Activated naive CD4-positive, alpha-beta T cell treated with anti-CD3 and anti-CD28 coated beads, Interleukin-2, amount 10 ng/mL, durations not matched to agents 7 days and 5 days (primary cell): ENCODE results near the gene SETD5.

Experiments
- CTCF ChIA-PET: fragments of 350-600 bp; sonication (Branson Sonifier 250); formaldehyde crosslinking; loops from one replicate; lab custom pipeline; 2021; ENCODE audit warnings: antibody characterized with exemption; lab: Charles Lee
- DNase-seq: peaks from one replicate; pipeline ENCODE4 v3.0.0-alpha.2; 2020
- H3K27ac Mint-ChIP-seq: one replicate; pipeline ENCODE4 v1.8.0; 2021; ENCODE audit warnings: mild to moderate bottlenecking, moderate library complexity, mixed read lengths
- H3K27me3 Mint-ChIP-seq: one replicate; pipeline ENCODE4 v1.8.0; 2021; ENCODE audit warnings: mild to moderate bottlenecking, mixed read lengths
- H3K36me3 Mint-ChIP-seq: one replicate; pipeline ENCODE4 v1.8.0; 2021; ENCODE audit warnings: mixed read lengths
- H3K4me1 Mint-ChIP-seq: one replicate; pipeline ENCODE4 v1.8.0; 2021; ENCODE audit warnings: mixed read lengths
- H3K4me3 Mint-ChIP-seq: one replicate; pipeline ENCODE4 v1.8.0; 2021; ENCODE audit warnings: mild to moderate bottlenecking, moderate library complexity, mixed read lengths
- H3K9me3 Mint-ChIP-seq: one replicate; pipeline ENCODE4 v1.8.0; 2021; ENCODE audit warnings: mixed read lengths

Gene SETD5

DNA sequence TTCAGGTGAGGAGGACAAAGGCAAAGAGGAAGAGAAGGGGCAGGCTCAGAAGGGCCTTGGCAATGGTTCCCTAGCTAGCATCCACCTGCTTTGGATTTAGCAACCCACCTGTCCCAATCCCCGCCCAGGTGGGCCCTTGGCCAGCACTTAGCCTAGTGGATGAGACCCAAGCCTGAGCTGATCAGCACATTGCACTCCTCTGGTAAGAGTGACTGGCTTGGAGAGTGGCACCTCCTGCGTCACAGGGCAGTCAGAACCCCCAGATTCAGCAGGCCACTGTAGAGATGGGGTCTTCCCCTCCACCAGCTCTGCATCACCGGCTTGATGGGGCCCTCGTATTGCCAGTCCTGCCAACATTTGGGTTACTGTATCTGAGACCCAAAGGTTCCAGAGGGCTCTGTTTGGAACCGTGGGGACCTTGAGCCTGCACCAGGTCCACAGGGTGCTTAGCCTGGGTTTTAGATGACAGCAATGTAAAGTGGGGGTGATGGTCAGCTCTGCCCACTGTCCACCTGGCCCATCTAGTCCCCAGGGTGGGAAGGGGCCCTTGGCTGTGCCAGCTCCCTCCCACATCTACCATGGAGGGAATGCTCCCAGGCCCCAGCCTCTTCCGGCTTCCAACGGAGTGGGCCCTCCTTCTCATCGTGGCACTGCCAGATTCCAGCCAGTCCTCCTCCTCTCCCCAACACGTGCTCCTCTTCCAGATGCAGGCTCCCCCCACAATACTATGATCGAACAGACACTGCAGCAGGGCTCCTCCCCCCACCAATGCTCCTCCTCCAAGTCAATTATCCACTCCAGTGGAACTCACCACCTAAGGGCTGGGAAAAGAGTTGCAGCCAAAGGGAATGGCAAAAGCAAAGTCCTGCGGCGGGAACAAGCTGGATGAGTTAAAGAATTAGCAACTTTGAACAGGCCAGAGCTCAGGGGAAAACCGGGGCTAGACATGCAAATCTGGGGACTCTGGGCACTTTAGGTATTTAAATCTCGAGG lies 110.5 kb downstream of the SETD5 start:
- H3K4me3 Mint-ChIP-seq = no peak overlapping the region
- no peaks in the 10 kb centered on the region for H3K4me1 Mint-ChIP-seq
- no peaks in the 10 kb centered on the region for H3K9me3 Mint-ChIP-seq
- no peaks in the 10 kb centered on the region for H3K36me3 Mint-ChIP-seq
- CTCF ChIA-PET = interaction anchor here (1.1 to 1.6 kb wide), 4 partner anchors 23 to 520 kb away, joined by 3 to 5 read pairs (median 3); no protein-coding TSS in a partner anchor
- H3K27me3 Mint-ChIP-seq = peaks cover 44% of the 10 kb centered on the region
- no peak for DNase-seq
- H3K27ac Mint-ChIP-seq = no peak overlapping the region

DNA sequence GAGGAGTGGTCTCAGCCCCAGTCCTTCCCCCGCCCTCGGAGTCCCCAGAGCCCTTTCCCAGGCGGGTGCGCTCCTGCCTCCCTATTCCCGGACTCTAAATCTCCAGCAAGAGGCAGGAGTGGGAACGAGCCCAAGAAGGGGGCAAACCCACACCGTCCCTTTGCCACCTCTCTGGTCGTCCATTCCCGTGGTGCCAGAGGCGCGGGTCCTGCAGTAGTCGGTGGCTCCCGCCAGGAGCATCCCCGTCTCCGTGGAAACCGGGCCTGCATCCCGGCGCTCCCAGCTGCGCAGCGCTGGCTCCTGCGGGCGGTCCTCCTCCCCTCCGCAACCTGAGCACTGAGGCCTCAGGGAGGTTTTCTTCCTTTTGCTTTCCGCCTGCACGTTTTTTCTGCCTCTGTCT lies 111.4 kb downstream of the SETD5 start:
- H3K27me3 Mint-ChIP-seq = peaks cover 40% of the 10 kb centered on the region
- no peak overlapping the region for H3K27ac Mint-ChIP-seq
- no peaks in the 10 kb centered on the region for H3K36me3 Mint-ChIP-seq
- CTCF ChIA-PET = interaction anchor here (1.3 kb wide), 1 partner anchor 521 kb away, joined by 3 read pairs; no protein-coding TSS in a partner anchor
- H3K4me3 Mint-ChIP-seq = no peak overlapping the region
- no peaks in the 10 kb centered on the region for H3K4me1 Mint-ChIP-seq
- no peak for DNase-seq
- no peaks in the 10 kb centered on the region for H3K9me3 Mint-ChIP-seq

DNA sequence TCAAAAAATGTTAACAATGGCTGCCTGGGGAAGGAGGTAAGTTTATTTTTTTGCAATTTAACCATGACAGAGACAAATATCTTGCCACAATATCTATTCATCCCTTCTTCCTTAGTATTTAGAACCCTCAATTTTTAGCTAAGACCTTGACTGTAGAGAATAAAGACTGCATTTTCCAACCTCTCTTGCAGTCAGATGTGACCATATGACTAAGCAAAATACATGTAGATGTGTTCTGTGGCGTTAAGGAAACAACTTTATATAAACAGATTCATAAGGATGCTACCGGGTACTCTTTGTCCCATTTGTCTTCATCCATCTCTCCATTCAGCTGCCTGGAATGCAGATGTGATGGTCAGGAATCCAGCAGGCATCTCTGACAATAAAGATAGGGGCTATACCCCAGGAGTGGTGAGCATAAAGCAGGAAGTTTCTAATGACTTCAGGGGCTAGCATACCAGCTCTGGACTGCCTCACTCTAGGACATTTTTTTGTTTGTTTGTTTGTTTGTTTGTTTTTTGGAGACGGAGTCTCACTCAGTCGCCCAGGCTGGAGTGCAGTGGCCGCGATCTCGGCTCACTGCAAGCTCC lies 115.1 kb downstream of the SETD5 start:
- H3K4me3 Mint-ChIP-seq = no peak overlapping the region
- no peak for DNase-seq
- no peaks in the 10 kb centered on the region for H3K9me3 Mint-ChIP-seq
- H3K27me3 Mint-ChIP-seq = peaks cover 42% of the 10 kb centered on the region
- no peaks in the 10 kb centered on the region for H3K36me3 Mint-ChIP-seq
- CTCF ChIA-PET = interaction anchor here (1.4 kb wide), 1 partner anchor 12 kb away, joined by 3 read pairs; no protein-coding TSS in a partner anchor
- H3K27ac Mint-ChIP-seq = no peak overlapping the region
- no peaks in the 10 kb centered on the region for H3K4me1 Mint-ChIP-seq

DNA sequence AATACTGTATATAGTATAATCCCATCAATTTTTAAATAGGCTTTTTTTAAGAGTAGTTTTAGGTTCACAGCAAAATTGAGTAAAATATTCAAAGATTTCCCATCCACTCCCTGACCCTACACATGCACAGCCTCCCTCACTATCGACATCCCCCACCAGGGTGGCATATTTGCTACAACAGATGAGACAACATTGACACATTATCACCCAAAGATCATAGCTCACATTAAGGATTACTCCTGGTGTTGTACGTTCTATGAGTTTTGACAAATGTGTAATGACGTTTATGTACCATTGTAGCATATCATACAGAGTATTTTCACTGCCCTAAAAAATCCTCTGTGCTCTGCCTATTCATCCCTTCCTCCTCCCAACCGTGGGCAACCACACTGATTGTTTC lies 116.9 kb downstream of the SETD5 start:
- Mint-ChIP-seq H3K4me1 (no peaks in the 10 kb centered on the region), H3K9me3 (no peaks in the 10 kb centered on the region), H3K36me3 (no peaks in the 10 kb centered on the region), H3K4me3 (no peak overlapping the region), H3K27me3 (peaks cover 32% of the 10 kb centered on the region), H3K27ac (no peak overlapping the region)
- CTCF ChIA-PET = no interaction called here
- DNase-seq = no peak

DNA sequence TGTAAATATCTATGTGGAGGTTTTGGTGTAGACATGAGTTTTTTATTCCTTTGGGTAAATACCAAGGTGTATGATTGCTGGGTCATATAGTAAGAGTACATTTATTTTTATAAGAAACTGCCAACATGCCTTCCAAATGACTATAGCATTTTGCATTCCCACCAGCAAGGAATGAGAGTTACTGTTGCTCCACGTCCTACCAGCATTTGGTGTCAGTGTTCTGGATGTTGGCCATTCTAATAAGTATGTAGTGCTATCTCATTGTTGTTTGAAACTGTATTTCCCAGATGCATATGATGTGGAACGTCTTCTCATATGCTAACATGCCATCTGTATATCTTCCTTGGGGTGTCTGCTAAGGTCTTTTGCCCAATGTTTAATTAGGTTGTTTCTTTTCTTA lies 117.5 kb downstream of the SETD5 start:
- CTCF ChIA-PET = no interaction called here
- H3K27ac Mint-ChIP-seq = no peak overlapping the region
- no peak for DNase-seq
- H3K9me3 Mint-ChIP-seq = no peaks in the 10 kb centered on the region
- peaks cover 28% of the 10 kb centered on the region for H3K27me3 Mint-ChIP-seq
- no peaks in the 10 kb centered on the region for H3K4me1 Mint-ChIP-seq
- no peak overlapping the region for H3K4me3 Mint-ChIP-seq
- no peaks in the 10 kb centered on the region for H3K36me3 Mint-ChIP-seq

DNA sequence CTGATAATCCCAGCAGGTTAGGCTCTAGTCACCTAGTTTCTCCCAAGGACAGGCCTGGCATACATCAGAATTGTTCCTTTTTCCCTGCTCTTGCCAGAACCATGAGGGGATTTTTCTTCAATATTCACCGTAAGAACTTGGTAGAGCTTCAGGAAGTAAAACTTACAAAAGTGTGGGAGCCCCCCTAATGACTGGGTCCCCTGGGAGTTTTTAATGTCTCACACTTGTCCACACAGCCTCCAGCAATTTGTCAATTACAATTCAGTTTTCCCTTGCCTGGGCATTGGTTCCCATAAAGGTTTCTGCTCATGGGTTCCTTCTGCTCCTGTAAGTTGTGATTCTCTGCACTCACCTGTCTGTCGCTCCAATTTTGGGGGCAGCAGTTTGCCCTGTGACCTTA lies 127.7 kb downstream of the SETD5 start:
- no peak overlapping the region for H3K27ac Mint-ChIP-seq
- no peaks in the 10 kb centered on the region for H3K4me1 Mint-ChIP-seq

More for the DNA sequence above, 127.7 kb downstream of the SETD5 start:
- H3K9me3 Mint-ChIP-seq = no peaks in the 10 kb centered on the region
- H3K27me3 Mint-ChIP-seq = peaks cover 14% of the 10 kb centered on the region
- no peak overlapping the region for H3K4me3 Mint-ChIP-seq
- no peaks in the 10 kb centered on the region for H3K36me3 Mint-ChIP-seq
- CTCF ChIA-PET = no interaction called here
- no peak for DNase-seq
